SHP77 treated with DMSO at 0.1 percent for 48 hours (cell line): ENCODE measurements around the gene MAMLD1.

ENCODE experiments used
- DNase-seq: peaks from one replicate; lab custom pipeline; 2025; lab: John Stamatoyannopoulos, UW

Gene MAMLD1

DNA sequence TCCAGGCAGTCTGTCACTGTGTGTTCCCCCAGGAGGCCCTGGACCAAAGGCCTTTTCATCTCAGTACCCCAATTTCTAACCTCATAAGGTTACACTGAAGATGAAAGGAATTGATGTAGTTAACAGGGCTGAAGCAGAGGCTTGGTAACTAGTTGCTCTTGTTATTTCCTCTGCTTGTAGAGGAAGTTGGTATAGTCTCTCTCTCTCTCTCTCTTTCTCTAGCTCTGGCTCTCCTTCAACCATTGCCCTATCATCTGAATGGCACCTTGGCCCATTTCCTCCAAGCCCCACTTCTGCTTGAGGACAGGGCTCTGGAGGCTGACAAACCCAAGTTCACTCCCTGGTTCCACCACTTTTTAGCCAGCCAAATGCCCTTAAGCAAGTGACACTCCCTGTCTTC, 96.1 kb downstream of the MAMLD1 start:
- DNase-seq = no peak

GRCh38 chrX:150460063-150460462, 96.9 kb downstream of the MAMLD1 start:
- DNase-seq = no peak

DNA sequence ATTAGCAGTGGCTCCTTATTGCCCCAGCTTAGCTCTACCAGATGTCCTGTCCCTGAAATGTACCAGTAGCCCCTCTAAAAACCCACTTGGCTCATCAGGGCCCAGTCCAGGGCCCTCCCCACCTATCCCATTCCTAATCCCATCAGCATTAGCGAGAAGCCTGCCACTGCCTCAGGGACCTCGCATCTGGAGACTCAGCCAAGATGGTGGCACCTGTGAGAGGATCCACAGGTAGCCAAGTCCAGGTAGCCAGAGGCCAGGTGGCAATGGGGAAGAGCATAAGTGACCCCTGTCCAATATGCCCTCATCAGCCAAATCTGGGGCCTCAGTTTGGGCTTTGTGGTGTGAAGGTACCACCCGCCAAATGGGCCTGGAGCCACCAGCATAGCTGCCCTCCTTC, 97.7 kb downstream of the MAMLD1 start:
- DNase-seq = no peak

DNA sequence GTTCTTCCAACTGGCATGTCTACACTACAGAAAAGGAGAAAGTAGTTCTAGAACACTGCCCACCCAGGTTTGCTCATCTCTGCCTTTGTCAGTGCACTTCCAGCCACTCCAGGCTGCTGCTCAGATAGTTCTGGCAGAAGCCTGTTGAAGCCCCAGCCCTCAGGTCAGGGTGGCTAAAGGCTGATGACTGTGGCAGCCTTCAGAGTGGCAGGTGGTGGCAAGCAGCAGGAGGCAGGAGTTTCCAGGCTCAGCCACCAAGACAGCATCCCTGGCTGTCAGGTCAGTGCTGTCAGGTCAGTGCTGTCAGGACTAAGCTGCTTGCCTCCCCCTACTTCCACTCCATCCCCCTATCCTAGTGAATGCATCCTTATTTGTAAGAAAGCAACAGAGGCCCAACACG, 100.4 kb downstream of the MAMLD1 start:
- no peak for DNase-seq

- DNase-seq = no peak
Observed at GRCh38 chrX:150464001-150464400, 100.9 kb downstream of the MAMLD1 start.

- no peak for DNase-seq
Observed at GRCh38 chrX:150465326-150465725, 102.2 kb downstream of the MAMLD1 start.

GRCh38 chrX:150465881-150466775, 103.0 kb downstream of the MAMLD1 start:
- DNase-seq = no peak

DNA sequence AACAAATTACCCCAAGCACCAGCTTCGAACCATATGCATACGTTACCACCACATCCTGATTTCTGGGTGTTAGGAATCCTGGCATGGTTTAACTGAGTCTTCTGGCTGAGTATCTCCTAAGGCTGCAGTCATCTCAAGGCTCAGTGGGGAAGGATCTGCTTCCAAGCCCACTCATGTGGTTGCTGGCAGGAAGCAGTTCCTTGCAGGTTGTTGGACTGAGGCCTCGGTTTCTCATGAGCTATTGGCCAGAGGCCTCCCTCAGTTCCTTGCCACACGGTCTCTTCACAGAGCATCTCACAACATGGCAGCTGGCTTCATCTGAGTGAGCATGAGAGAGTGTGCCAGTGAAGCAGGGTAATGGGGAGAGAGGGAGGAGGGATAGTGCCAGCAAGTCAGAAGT, 109.2 kb downstream of the MAMLD1 start:
- DNase-seq = no peak

GRCh38 chrX:150473371-150473770, 110.3 kb downstream of the MAMLD1 start:
- DNase-seq = no peak

DNA sequence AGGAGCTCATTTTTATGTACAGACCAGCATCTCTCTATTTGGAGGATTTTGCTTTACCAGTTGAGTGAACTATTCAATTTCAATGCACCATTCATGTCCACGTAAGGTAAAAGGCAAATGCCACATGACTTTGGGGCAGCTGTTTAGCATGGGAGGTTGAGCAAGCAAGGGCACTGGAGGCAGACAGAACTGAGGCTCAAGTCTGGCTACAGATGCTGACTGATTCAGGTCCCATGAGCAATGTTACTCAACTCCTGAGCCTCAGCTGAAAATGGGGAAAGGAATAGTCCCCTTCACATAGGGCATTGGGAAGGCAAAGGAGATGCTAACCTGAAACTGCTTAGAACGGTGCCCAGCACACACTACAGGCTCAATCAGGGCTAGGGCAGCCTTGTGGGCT, 112.3 kb downstream of the MAMLD1 start:
- no peak for DNase-seq

DNA sequence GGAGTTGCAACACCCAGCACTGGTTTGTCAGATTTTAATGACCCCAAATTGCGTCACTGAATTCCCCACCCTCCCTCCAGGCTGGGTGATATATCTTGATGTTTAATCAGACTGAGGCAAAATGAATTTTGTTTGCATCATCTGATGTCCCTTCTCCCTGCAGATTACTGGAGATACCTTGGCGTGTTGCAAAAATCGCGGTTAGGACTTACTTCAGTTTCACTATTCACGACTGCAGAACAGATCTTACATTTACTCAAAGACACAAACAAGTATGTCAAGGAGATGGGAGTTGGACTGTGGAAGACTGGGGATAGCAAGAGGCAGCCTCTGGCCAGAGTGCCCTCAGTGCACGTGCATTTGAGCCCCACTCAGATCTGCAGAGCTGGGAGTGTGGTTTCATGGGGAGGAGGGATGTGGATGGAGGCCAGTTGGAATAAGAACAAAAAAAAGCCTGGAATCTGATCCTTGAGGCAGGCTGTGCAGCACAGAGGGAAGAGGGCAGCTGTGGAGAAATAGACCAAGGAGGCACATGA, 113.1 kb downstream of the MAMLD1 start:
- no peak for DNase-seq

GRCh38 chrX:150477371-150477770, 114.3 kb downstream of the MAMLD1 start:
- no peak for DNase-seq

- DNase-seq = no peak
Observed at GRCh38 chrX:150478496-150479492, 115.7 kb downstream of the MAMLD1 start.

DNA sequence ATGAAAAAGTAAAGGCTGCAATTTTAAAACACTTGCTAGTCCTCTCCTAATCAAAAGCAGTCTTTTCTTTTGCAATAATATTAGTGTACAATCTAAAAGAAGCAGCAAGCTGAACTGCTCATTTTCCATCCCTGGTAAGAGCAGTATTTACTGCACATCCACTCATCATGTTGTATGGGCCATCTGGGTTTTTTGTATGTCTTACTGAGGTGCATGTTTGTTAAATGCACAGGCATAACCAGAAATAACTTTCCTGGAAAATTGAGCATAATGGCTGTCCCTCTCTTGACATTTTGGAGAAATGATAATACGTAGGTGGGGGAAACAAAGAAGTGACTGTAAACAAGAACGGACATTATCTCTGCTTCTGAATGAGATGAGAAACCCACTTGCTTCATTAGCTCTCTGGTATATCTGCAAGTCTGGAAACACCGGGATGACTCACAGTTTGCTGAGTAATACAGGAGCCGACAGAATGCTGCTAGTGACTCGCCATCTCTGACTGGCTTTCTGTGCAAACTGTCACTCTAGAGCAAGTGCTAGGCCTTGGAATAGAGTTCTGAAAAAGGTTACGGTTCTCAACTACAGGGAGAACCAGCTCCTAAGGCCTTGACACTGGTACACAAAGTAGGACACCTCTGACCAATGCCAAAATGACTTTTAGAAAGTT, 119.6 kb downstream of the MAMLD1 start:
- no peak for DNase-seq

DNA sequence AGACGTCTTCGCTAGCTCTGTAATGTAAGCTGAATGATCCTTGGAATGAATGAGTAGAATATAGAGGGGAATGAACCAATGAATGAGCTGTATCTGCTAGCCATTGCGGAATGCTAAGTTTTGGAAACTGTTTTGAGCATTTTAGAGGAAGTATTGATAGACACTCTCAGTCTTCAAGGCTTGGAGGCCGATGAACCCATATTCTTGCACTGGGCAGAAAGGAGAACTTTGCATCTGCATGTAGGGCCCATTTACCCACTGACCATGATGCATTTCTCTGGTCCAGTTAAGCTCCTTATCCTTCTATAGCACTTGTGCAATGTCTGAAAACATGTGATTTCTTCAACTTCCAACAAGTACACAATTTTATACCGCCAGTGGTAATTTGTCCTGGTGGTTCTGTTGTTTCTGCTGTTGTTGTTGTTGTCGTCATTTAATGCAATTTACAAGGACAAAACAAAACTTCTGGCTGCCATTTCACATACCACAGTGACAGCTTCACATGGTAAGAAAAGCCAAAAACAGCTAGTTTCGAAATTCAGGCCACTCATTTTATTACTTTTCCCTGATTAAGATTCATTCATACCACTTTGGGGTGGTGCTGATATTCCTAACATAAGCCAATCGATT, 120.4 kb downstream of the MAMLD1 start:
- no peak for DNase-seq

DNA sequence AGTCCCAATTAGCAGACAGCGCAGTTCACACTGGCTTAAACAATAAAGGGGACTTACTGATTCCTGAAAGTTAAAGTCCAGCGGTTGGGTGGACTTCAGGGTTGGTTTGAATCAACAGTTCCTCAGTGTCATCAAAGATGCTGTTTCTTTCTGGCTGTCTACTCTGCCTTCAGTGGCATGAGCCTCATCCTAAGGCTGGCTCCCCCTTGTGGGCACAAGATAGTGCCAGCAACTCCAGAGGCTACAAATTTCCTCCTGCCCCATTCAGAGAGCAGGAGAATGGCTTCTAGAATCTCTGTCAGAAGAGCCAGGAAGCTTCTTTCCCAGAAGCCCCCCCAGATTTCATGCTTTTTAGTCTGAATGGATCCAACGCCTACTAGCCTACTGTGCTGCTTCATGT, 122.9 kb downstream of the MAMLD1 start:
- DNase-seq = no peak

DNA sequence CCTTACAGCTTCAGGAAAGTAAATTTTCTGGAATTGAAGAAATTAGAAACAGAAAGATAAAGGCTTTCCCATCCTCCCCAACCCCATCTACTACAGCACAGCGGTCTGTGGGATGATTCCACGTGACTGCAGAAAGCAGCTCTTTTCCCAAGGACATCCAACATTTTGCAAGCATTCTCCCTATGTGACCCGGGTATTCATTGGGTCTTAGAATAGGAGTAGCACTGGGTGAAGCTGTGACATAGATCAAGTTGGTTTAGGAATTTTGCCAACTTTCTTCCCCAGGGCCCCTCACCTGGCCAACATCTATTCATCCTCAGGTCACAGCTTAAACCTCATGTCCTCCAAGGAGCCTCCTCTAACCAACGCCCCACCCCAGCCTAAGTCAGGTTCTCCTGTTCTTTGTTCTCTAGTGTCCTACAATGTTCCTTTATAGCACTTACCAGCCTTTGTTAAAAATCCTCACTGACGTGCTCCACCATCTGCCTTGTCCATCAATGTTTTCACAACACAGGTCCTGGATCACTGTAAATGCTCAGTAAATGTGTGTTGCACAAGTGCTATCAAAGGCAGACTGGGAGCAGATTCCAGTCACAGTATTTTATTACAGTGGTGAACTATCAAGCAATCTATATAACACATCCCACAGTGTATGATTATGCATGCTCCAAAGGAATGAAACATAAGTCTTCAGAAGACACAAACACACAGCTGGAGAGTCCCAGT, 124.4 kb downstream of the MAMLD1 start:
- no peak for DNase-seq

- no peak for DNase-seq
Observed at GRCh38 chrX:150489359-150490015, 126.4 kb downstream of the MAMLD1 start.

DNA sequence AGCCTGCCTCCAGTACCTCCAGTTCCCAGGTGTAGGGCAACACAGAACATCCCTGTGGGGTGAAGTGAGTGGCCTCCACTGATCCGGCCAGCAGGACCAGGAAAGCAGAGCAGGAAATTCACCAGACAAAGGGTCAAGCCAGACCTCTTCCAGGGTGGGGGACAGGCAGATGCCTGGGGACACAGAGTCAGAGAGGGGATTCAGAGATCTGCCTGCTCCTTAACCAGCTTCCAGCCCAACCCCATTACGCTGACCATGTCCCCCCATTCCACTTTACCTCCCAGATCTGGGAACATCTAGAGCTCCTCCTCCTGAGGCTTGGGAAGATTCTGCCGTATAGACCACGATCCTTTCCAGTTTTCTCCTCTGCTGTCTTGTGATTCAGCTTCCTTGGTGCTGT, 132.4 kb downstream of the MAMLD1 start:
- DNase-seq = no peak

GRCh38 chrX:150499240-150499639, 136.1 kb downstream of the MAMLD1 start:
- DNase-seq = no peak
